GM23248 (cell line): ENCODE results near the gene POTEE.
"Not testable (repeated sequence)": the region's sequence is repeated elsewhere in the genome, so short reads cannot be mapped to it uniquely, and the experiment has no call there.

Experiments used
- EZH2 ChIP-seq: fragments of 200-600 bp; sonication (generic); IDR thresholded peaks from 2 replicates; pipeline ENCODE4 v1.6.1; 2018; ENCODE audit warnings: antibody characterized with exemption, mild to moderate bottlenecking; ENCODE audit not compliant: insufficient read depth, poor library complexity, severe bottlenecking
- EZH2phosphoT487 ChIP-seq: fragments of 200-600 bp; sonication (generic); IDR thresholded peaks from 2 replicates; pipeline ENCODE4 v1.6.1; 2018; ENCODE audit warnings: antibody characterized with exemption, moderate library complexity, mild to moderate bottlenecking, low read depth; ENCODE audit not compliant: insufficient read depth

DNA sequence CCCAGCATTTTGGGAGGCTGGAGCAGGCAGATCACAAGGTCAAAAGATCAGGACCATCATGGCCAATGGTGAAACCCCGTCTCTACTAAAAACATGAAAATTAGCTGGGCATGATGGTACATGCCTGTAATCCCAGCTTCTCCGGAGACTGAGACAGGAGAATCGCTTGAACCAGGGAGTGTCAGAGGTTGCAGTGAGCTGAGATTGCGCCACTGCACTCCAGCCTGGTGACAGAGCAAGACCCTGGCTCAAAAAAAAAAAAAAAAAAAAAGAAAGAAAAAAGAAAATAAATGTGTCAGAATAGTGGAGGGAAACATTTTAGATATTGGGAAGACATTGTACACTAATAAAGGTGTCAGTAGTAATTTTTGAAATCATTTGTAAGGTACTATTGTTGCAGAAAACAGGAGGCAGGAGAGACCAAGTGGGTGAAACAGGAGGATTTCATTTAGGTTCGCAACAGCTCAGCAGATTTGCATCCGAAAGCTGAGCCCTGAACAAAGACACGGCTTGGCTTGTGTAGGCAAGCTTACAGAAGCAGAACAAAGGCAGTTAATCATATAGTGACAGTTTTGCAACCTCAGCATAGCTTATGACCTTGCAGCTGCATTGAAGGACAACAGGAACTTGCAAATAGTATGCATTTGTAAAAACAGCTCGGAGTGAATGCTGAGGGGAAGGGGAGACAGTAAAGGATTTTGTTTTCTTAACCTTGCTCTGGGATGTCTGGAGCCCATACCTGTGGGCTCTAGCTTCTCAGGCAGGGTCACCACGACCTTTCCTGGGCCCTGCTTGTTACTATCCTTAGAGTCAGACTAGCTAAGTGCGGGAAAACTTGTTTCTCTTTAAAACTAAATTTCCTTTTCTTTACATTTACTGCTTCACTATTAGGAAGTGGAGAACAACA lies 26.5 kb downstream of the POTEE start:
- TF ChIP-seq EZH2phosphoT487, EZH2: not testable (repeated sequence)
